Thoracic aorta (tissue), 2 donors: Measurements from ENCODE around the gene PIEZO2. TPM values are rescaled to one million over a fixed set of nuclear protein-coding genes. Genes with fewer than 3 reads are reported as not detected.

Experiments used
- ATAC-seq: fragments of 150-250 bp; one replicate; pipeline ENCODE4 v1.8.0; 2017; ENCODE audit warnings: low read depth; ENCODE audit not compliant: insufficient number of reproducible peaks, low FRiP score
- DNase-seq: peaks from one replicate; pipeline ENCODE4 v3.0.0-alpha.2; 2020; ENCODE audit warnings: low spot score
- H3K27ac ChIP-seq, 2 donors: fragments of 200-600 bp; sonication (generic); 1 replicate in 1 of 2; 2 replicates in 1 of 2; pipeline ENCODE4 v1.5.1; 2016; ENCODE audit warnings: mild to moderate bottlenecking in 2 of 2, moderate library complexity in 2 of 2
- H3K27me3 ChIP-seq: fragments of 200-600 bp; sonication (generic); replicated peaks from 2 replicates; pipeline ENCODE4 v1.6.0; 2016; ENCODE audit warnings: mild to moderate bottlenecking; ENCODE audit not compliant: insufficient read depth
- H3K36me3 ChIP-seq: fragments of 200-600 bp; sonication (generic); one replicate; pipeline ENCODE4 v1.5.1; 2016
- H3K4me1 ChIP-seq, 2 donors: fragments of 200-600 bp; sonication (generic); 1 replicate in 1 of 2; 2 replicates in 1 of 2; pipeline versions ENCODE4 v1.5.1 to v1.6.0; 2016; ENCODE audit warnings: low read depth in 2 of 2, mild to moderate bottlenecking in 1 of 2; ENCODE audit not compliant: control insufficient read depth in 1 of 2
- H3K4me3 ChIP-seq: fragments of 200-600 bp; sonication (generic); 2 replicates; pipeline ENCODE4 v1.5.1; 2016; ENCODE audit warnings: mild to moderate bottlenecking
- H3K9me3 ChIP-seq: fragments of 200-600 bp; sonication (generic); 2 replicates; pipeline ENCODE4 v1.5.1; 2016
- CTCF ChIP-seq: fragments of 200-600 bp; sonication (generic); IDR thresholded peaks from one replicate; pipeline ENCODE4 v1.5.1; 2019; ENCODE audit warnings: antibody characterized with exemption
- total RNA-seq, 2 donors: library from RNA; depleted of rRNA; stranded (reverse); fragments of >200 nt; gene quantifications; one replicate each; pipeline versions ENCODE4 v1.1.0 to v1.2.3, GENCODE V29; 2016

The PIEZO2 gene
- total RNA-seq, 2 donors from 2014 or later = 8.3 to 10.3 TPM

- no peaks in the 10 kb centered on the region for H3K27me3 ChIP-seq
- DNase-seq (no peak), ATAC-seq (no peak)
- no peaks in the 10 kb centered on the region for H3K9me3 ChIP-seq
- TF ChIP-seq CTCF = no peak
- no peaks in the 10 kb centered on the region for H3K36me3 ChIP-seq
- no peaks in the 10 kb centered on the region for H3K4me1 ChIP-seq
- H3K4me3 ChIP-seq = no peak overlapping the region
- no peak overlapping the region for H3K27ac ChIP-seq
Observed at GRCh38 chr18:10770264-10770663, 379.1 kb downstream of the PIEZO2 start.

GRCh38 chr18:10768221-10768620 lies 381.1 kb downstream of the PIEZO2 start:
- no peak for TF ChIP-seq CTCF
- Histone ChIP-seq H3K27me3 (no peaks in the 10 kb centered on the region), H3K4me1 (no peaks in the 10 kb centered on the region), H3K36me3 (no peaks in the 10 kb centered on the region), H3K9me3 (no peaks in the 10 kb centered on the region), H3K27ac (no peak overlapping the region), H3K4me3 (no peak overlapping the region)
- ATAC-seq (no peak), DNase-seq (no peak)

GRCh38 chr18:10767658-10768057 lies 381.7 kb downstream of the PIEZO2 start:
- no peak for TF ChIP-seq CTCF
- Histone ChIP-seq H3K27me3 (no peaks in the 10 kb centered on the region), H3K36me3 (no peaks in the 10 kb centered on the region), H3K4me1 (no peaks in the 10 kb centered on the region), H3K27ac (no peak overlapping the region), H3K4me3 (no peak overlapping the region), H3K9me3 (no peaks in the 10 kb centered on the region)
- DNase-seq = no peak
- no peak for ATAC-seq

GRCh38 chr18:10760986-10761385 lies 388.4 kb downstream of the PIEZO2 start:
- no peaks in the 10 kb centered on the region for H3K9me3 ChIP-seq
- H3K27me3 ChIP-seq = no peaks in the 10 kb centered on the region
- no peak overlapping the region for H3K4me3 ChIP-seq
- no peak for ATAC-seq
- no peaks in the 10 kb centered on the region for H3K4me1 ChIP-seq
- no peak overlapping the region for H3K27ac ChIP-seq
- DNase-seq = no peak
- TF ChIP-seq CTCF = no peak
- H3K36me3 ChIP-seq = no peaks in the 10 kb centered on the region

GRCh38 chr18:10759241-10759640 lies 390.1 kb downstream of the PIEZO2 start:
- H3K4me3 ChIP-seq = no peak overlapping the region
- TF ChIP-seq CTCF = no peak

More at GRCh38 chr18:10759241-10759640, 390.1 kb downstream of the PIEZO2 start:
- Histone ChIP-seq H3K27ac (no peak overlapping the region), H3K36me3 (no peaks in the 10 kb centered on the region), H3K9me3 (no peaks in the 10 kb centered on the region), H3K4me1 (no peaks in the 10 kb centered on the region), H3K27me3 (no peaks in the 10 kb centered on the region)
- DNase-seq = no peak
- ATAC-seq = no peak
